ENCODE measurements around the gene CTRL.

CTRL gene

DNA sequence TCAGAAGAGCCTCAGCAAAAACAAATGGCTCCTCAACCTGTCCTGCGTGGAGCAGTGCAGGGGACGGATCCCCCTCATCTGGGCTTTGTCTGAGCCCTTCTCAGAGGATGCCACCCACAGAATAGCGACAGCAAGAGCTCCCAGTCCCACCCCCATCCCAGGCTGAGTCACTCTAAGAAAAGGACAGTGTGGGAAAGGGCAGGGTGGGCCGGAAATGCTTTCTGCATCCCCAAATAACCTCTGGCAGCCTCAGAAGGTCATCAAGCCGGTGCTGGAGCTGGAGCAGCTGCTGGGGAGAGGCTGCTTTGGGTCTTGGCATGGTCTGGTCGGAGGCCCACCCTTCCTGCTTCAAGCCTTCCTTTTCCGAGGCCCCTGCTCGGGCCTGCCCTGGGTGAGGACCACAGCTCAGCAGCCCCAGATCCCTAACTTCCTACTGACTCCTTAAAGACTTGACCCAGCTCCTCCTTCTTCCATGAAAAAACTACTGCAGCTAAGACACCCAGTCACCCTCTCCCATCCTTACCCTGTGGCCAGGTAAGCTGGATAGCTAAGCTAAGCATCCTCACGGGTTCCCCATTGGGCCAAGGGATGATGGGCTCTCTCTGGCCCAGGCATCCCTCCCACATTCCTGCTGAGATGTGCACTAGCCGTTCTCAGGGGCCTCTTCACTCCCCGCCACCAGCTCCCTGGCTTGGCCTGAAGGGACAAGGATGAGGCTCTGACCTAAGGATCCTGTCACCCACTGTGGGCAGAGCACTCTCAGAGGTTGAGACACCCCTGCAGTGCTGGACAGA is 28.1 kb upstream of the CTRL start:
- DNase-seq (ENCODE audit: low read depth), result no peak
- TF ChIP-seq, protein P1, sequence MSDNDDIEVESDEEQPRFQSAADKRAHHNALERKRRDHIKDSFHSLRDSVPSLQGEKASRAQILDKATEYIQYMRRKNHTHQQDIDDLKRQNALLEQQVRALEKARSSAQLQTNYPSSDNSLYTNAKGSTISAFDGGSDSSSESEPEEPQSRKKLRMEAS (IDR thresholded peaks at IDR 0.05; ENCODE audit: low read depth, low read length), result no peak
- TF ChIP-seq CTCF (IDR thresholded peaks at IDR 0.05; ENCODE audit: low read depth, low read length), result no peak
- TF ChIP-seq POLR2A (IDR thresholded peaks at IDR 0.05; ENCODE audit: extremely low read depth, insufficient read length), result no peak
- TF ChIP-seq MYC (IDR thresholded peaks at IDR 0.05; ENCODE audit: low read depth, low read length), result no peak
- no peak overlapping the region for H3K4me3 ChIP-seq (ENCODE audit: low read depth, low read length)

GRCh38 chr16:67957622-67958021 is 26.0 kb upstream of the CTRL start:
- H3K4me3 ChIP-seq (ENCODE audit: low read depth, low read length), result no peak overlapping the region
- DNase-seq (ENCODE audit: low read depth), result no peak
- TF ChIP-seq POLR2A (IDR thresholded peaks at IDR 0.05; ENCODE audit: extremely low read depth, insufficient read length) (no peak), CTCF (IDR thresholded peaks at IDR 0.05; ENCODE audit: low read depth, low read length) (no peak), MYC (IDR thresholded peaks at IDR 0.05; ENCODE audit: low read depth, low read length) (no peak)
- TF ChIP-seq, protein P1 (IDR thresholded peaks at IDR 0.05; ENCODE audit: low read depth, low read length), result no peak

DNA sequence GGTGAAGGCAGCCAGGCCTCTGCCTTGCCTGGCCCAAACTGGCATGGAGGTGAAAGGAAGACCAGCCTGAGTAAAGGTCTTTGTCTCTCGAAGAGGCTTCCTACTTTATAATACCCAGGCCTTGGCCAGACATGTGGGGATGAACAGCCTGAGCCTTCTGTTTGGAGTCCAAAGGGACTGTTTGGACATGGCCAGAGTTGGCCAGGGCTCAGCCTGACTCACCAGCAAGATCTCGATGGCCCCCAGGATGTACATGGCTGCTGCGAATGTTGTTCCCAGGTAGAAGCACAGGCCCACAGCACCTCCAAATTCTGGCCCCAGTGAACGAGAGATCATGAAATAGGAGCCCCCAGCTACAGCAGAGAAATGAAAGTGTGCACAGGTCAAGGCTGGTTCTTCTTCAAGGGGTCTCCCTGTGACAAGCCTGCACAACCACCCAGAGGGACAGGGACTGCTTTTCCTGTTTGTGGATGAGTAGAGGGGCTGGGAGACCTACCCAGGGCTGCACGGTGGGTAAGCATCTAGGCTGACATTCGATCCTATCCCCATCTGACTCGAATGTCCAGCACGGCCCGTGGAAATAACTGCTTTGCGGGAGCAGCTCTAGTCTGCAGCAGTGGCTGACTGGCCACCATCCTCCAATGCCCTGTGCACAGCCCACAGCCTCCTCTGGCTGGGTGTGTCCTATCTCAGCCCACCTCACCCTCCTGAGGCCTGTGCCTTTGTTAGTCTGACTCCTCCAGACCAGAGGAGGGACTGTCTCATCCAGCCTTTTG is 22.9 kb upstream of the CTRL start:
- no peak overlapping the region for H3K4me3 ChIP-seq (ENCODE audit: low read depth, low read length)
- DNase-seq (ENCODE audit: low read depth), result no peak
- no peak for TF ChIP-seq POLR2A (IDR thresholded peaks at IDR 0.05; ENCODE audit: extremely low read depth, insufficient read length)
- TF ChIP-seq MYC (IDR thresholded peaks at IDR 0.05; ENCODE audit: low read depth, low read length), result no peak
- TF ChIP-seq, protein P1 (IDR thresholded peaks at IDR 0.05; ENCODE audit: low read depth, low read length), result no peak
- TF ChIP-seq CTCF (IDR thresholded peaks at IDR 0.05; ENCODE audit: low read depth, low read length), result no peak

GRCh38 chr16:67953641-67954375 is 22.1 kb upstream of the CTRL start:
- H3K4me3 ChIP-seq (ENCODE audit: low read depth, low read length), result no peak overlapping the region
- no peak for DNase-seq (ENCODE audit: low read depth)
- TF ChIP-seq CTCF (IDR thresholded peaks at IDR 0.05; ENCODE audit: low read depth, low read length), result no peak

- no peak for TF ChIP-seq CTCF (IDR thresholded peaks at IDR 0.05; ENCODE audit: low read depth, low read length)
- TF ChIP-seq, protein P1 (IDR thresholded peaks at IDR 0.05; ENCODE audit: low read depth, low read length), result no peak
- no peak for TF ChIP-seq POLR2A (IDR thresholded peaks at IDR 0.05; ENCODE audit: extremely low read depth, insufficient read length)
- TF ChIP-seq MYC (IDR thresholded peaks at IDR 0.05; ENCODE audit: low read depth, low read length), result no peak
- H3K4me3 ChIP-seq (ENCODE audit: low read depth, low read length), result no peak overlapping the region
- no peak for DNase-seq (ENCODE audit: low read depth)
These were observed 19.8 kb upstream of the CTRL start for GRCh38 chr16:67951485-67951884.

Data from NB4 (cell line).